Activated naive CD8-positive, alpha-beta T cell treated with anti-CD3 and anti-CD28 coated beads, Interleukin-2, amount 10 ng/mL, durations not matched to agents 7 days and 5 days (primary cell): Measurements from ENCODE around the gene NFIB. TPM values are rescaled to one million over a fixed set of nuclear protein-coding genes. Genes with fewer than 3 reads are reported as not detected.

ENCODE experiments used
- ATAC-seq: fragments of 150-1000 bp; cut with Tn5 transposase; one replicate; pipeline ENCODE4 v1.10.0; 2021; ENCODE audit warnings: low read depth, moderate library complexity
- POLR2A ChIA-PET: fragments of 350-600 bp; sonication (Branson Sonifier 250); formaldehyde crosslinking; loops from one replicate; lab custom pipeline; 2021; ENCODE audit warnings: antibody characterized with exemption; lab: Charles Lee
- DNase-seq: peaks from one replicate; pipeline ENCODE4 v3.0.0; 2021
- H3K27ac Mint-ChIP-seq: one replicate; pipeline ENCODE4 v1.8.0; 2022; ENCODE audit warnings: mild to moderate bottlenecking, mixed read lengths
- H3K27me3 Mint-ChIP-seq: one replicate; pipeline ENCODE4 v1.8.0; 2022; ENCODE audit warnings: mild to moderate bottlenecking, moderate library complexity, mixed read lengths
- H3K36me3 Mint-ChIP-seq: one replicate; pipeline ENCODE4 v1.8.0; 2021; ENCODE audit warnings: mild to moderate bottlenecking, mixed read lengths
- H3K4me1 Mint-ChIP-seq: one replicate; pipeline ENCODE4 v1.8.0; 2021; ENCODE audit warnings: mixed read lengths
- H3K4me3 Mint-ChIP-seq: one replicate; pipeline ENCODE4 v1.8.0; 2022; ENCODE audit warnings: mild to moderate bottlenecking, moderate library complexity, mixed read lengths
- H3K9me3 Mint-ChIP-seq: one replicate; pipeline ENCODE4 v1.8.0; 2021; ENCODE audit warnings: mixed read lengths
- total RNA-seq, 2 experiments: library from RNA; stranded (reverse); gene quantifications; one replicate each; pipeline ENCODE4 v1.2.3, GENCODE V29; 2021

Gene NFIB
- total RNA-seq, 2 experiments from 2014 or later, result not detected

- Mint-ChIP-seq H3K4me1 (no peaks in the 10 kb centered on the region), H3K4me3 (no peak overlapping the region), H3K27ac (no peak overlapping the region), H3K36me3 (no peaks in the 10 kb centered on the region), H3K27me3 (no peaks in the 10 kb centered on the region), H3K9me3 (no peaks in the 10 kb centered on the region)
- no peak for ATAC-seq
- POLR2A ChIA-PET, result no interaction called here
- no peak for DNase-seq
Observed at GRCh38 chr9:14185016-14185415, 128.9 kb downstream of the NFIB start.

DNA sequence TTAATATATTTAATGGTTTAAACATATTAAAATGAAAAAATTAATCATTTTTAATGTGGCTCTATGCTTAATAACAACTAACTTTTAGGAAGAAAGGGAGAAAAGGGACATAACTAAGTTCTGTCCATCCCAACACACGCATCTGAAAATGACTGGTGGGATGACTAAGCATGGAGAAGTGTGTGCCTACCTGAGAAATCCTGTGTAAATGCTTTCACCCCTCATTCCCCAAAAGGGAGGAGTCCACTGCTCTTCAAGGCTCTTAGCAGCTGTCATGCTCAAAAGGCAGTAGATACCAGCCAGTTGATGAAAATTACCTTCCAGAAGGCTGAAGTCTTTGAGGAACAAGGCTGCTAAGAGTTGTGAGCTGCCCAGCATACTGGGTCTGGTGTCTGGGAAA, 130.9 kb downstream of the NFIB start:
- no peak for DNase-seq
- Mint-ChIP-seq H3K27ac (no peak overlapping the region), H3K4me1 (no peaks in the 10 kb centered on the region), H3K27me3 (no peaks in the 10 kb centered on the region), H3K4me3 (no peak overlapping the region), H3K36me3 (no peaks in the 10 kb centered on the region), H3K9me3 (no peaks in the 10 kb centered on the region)
- POLR2A ChIA-PET, result no interaction called here
- ATAC-seq, result no peak

DNA sequence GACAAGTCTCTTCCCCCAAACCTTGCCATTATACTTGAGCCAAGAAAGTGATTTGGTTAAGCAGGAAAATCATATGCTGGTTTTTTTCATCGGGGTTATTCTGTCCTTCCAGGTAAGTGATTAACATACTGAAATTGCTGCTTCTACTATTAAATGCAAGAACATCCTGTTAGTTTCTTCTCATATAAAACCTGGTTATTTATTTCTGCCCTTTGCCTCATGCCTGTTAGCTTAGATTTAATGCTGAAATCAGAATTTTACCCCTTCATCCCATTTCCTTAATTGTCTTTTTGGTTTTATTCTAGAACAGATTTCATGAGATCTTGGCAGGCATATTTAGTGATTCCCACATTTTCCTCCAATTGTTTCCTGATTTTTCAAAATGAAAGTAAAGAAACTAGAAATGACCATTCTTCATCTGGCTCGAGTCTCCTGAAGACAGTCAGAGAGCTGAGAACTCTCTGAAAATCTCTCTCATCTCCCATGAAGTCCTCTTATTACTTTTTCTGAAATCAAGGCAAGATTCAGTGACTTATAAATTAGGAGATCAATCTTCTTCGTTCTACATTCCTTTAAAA, 132.9 kb downstream of the NFIB start:
- Mint-ChIP-seq H3K4me3 (no peak overlapping the region), H3K27me3 (no peaks in the 10 kb centered on the region), H3K27ac (no peak overlapping the region), H3K36me3 (no peaks in the 10 kb centered on the region), H3K4me1 (no peaks in the 10 kb centered on the region), H3K9me3 (no peaks in the 10 kb centered on the region)
- POLR2A ChIA-PET, result no interaction called here
- DNase-seq (no peak), ATAC-seq (no peak)

GRCh38 chr9:14180093-14180959, 133.6 kb downstream of the NFIB start:
- no peak overlapping the region for H3K27ac Mint-ChIP-seq
- no peak overlapping the region for H3K4me3 Mint-ChIP-seq
- H3K9me3 Mint-ChIP-seq, result no peaks in the 10 kb centered on the region
- DNase-seq, result no peak
- no peak for ATAC-seq
- no peaks in the 10 kb centered on the region for H3K27me3 Mint-ChIP-seq
- H3K36me3 Mint-ChIP-seq, result no peaks in the 10 kb centered on the region
- POLR2A ChIA-PET, result no interaction called here
- H3K4me1 Mint-ChIP-seq, result no peaks in the 10 kb centered on the region

DNA sequence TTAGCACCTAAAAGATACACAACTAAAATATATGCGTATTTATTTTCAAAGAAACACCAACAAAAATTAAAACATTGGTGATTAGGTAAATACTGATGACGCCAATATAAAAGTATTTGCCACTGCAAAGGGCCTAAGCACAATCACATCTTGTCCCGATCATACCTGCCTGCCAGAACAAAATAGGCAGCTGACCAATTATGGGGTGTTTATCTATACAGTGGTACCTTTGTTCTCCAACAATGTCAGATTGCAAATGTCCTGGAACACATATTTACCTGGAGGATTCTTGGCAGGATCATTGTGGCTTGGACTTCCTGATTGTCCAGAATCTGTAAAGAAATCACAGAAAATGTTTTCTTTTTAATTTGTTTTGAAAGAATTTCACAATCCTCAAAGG, 134.5 kb downstream of the NFIB start:
- Mint-ChIP-seq H3K27me3 (no peaks in the 10 kb centered on the region), H3K9me3 (no peaks in the 10 kb centered on the region), H3K27ac (no peak overlapping the region), H3K4me3 (no peak overlapping the region), H3K4me1 (no peaks in the 10 kb centered on the region), H3K36me3 (no peaks in the 10 kb centered on the region)
- ATAC-seq (no peak), DNase-seq (no peak)
- POLR2A ChIA-PET, result no interaction called here

GRCh38 chr9:14175778-14176177, 138.2 kb downstream of the NFIB start:
- POLR2A ChIA-PET, result no interaction called here
- no peak for DNase-seq
- Mint-ChIP-seq H3K27me3 (no peaks in the 10 kb centered on the region), H3K4me3 (no peak overlapping the region), H3K27ac (no peak overlapping the region), H3K36me3 (no peaks in the 10 kb centered on the region), H3K4me1 (no peaks in the 10 kb centered on the region), H3K9me3 (no peaks in the 10 kb centered on the region)
- no peak for ATAC-seq

GRCh38 chr9:14173713-14174112, 140.2 kb downstream of the NFIB start:
- Mint-ChIP-seq H3K27me3 (no peaks in the 10 kb centered on the region), H3K4me3 (no peak overlapping the region), H3K9me3 (no peaks in the 10 kb centered on the region), H3K4me1 (no peaks in the 10 kb centered on the region), H3K36me3 (no peaks in the 10 kb centered on the region), H3K27ac (no peak overlapping the region)
- POLR2A ChIA-PET, result no interaction called here
- no peak for DNase-seq
- no peak for ATAC-seq

GRCh38 chr9:14170973-14171596, 142.9 kb downstream of the NFIB start:
- POLR2A ChIA-PET, result no interaction called here
- Mint-ChIP-seq H3K9me3 (no peaks in the 10 kb centered on the region), H3K36me3 (no peaks in the 10 kb centered on the region), H3K4me1 (no peaks in the 10 kb centered on the region), H3K4me3 (no peak overlapping the region), H3K27me3 (no peaks in the 10 kb centered on the region), H3K27ac (no peak overlapping the region)
- ATAC-seq (no peak), DNase-seq (no peak)

- DNase-seq (no peak), ATAC-seq (no peak)
- Mint-ChIP-seq H3K36me3 (no peaks in the 10 kb centered on the region), H3K4me1 (no peaks in the 10 kb centered on the region), H3K27me3 (no peaks in the 10 kb centered on the region), H3K27ac (no peak overlapping the region), H3K4me3 (no peak overlapping the region), H3K9me3 (no peaks in the 10 kb centered on the region)
- POLR2A ChIA-PET, result no interaction called here
Observed at GRCh38 chr9:14170392-14170931, 143.5 kb downstream of the NFIB start.

GRCh38 chr9:14168381-14168780, 145.6 kb downstream of the NFIB start:
- Mint-ChIP-seq H3K27ac (no peak overlapping the region), H3K27me3 (no peaks in the 10 kb centered on the region), H3K9me3 (no peaks in the 10 kb centered on the region), H3K36me3 (no peaks in the 10 kb centered on the region), H3K4me3 (no peak overlapping the region), H3K4me1 (no peaks in the 10 kb centered on the region)
- no peak for ATAC-seq
- POLR2A ChIA-PET, result no interaction called here
- DNase-seq, result no peak

GRCh38 chr9:14165376-14166035, 148.4 kb downstream of the NFIB start:
- Mint-ChIP-seq H3K4me3 (no peak overlapping the region), H3K4me1 (no peaks in the 10 kb centered on the region), H3K27me3 (no peaks in the 10 kb centered on the region), H3K9me3 (no peaks in the 10 kb centered on the region), H3K27ac (no peak overlapping the region), H3K36me3 (no peaks in the 10 kb centered on the region)
- ATAC-seq (no peak), DNase-seq (no peak)
- POLR2A ChIA-PET, result no interaction called here

DNA sequence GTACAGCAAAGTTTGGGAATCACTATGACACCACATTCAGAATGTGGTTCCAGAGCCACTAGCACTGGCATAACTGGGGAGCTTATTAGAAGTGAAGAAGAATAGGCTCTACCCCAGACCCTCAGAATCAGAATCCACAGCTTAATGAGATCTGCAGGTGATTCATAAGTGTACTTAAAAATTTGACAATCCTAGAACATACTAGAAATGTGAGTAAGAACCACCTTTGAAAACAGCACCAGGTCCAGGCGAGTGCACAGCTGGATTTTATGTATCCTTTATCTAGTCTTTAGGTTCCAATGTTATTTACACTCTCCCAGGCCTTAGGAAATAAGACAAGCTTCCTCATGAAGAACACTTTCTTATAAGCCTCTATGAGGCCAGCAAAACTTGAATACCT, 149.0 kb downstream of the NFIB start:
- POLR2A ChIA-PET, result no interaction called here
- ATAC-seq (no peak), DNase-seq (no peak)
- no peaks in the 10 kb centered on the region for H3K27me3 Mint-ChIP-seq
- no peaks in the 10 kb centered on the region for H3K9me3 Mint-ChIP-seq
- H3K4me3 Mint-ChIP-seq, result no peak overlapping the region
- H3K27ac Mint-ChIP-seq, result no peak overlapping the region
- H3K4me1 Mint-ChIP-seq, result no peaks in the 10 kb centered on the region
- no peaks in the 10 kb centered on the region for H3K36me3 Mint-ChIP-seq

DNA sequence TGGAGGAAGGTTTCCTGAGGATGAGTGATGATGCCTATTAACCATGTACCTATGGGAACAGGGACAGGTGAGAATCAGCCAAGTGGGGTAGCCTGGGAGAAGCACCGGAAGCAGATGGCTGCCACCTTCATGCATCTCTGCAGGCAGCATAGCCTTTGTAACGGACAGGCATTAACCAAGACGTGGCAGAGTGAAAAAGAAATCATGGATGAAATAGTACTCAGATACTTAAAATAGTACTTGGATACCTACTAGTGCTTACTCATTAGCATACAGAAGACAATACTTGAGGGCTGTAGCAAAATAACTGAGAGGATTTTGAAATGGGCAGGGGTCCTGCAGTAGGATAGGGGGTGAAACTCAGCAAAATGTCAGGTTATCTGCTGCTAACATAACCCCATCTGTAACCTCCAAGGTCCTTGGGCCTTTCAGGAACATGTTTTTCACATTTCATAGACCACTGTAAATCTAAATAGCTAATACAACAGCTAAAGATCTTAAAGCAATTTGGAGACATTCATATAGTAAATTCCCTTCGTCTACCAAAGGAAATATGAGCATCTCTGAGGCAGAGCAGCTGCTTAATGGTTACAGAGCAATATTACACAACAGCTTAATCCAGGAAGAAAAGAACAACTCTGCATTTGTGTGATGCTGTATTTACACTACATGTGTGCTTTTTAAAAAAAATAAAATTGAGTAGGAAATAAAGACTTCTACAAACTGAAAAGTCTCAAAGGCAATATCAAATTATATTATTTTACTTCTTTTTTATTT, 154.3 kb downstream of the NFIB start:
- POLR2A ChIA-PET, result no interaction called here
- Mint-ChIP-seq H3K36me3 (no peaks in the 10 kb centered on the region), H3K27me3 (no peaks in the 10 kb centered on the region), H3K4me3 (no peak overlapping the region), H3K9me3 (no peaks in the 10 kb centered on the region), H3K27ac (no peak overlapping the region), H3K4me1 (peaks cover 3% of the 10 kb centered on the region)
- DNase-seq (no peak), ATAC-seq (no peak)
